K562 (cell line): Measurements from ENCODE around the gene SLC25A5. TPM values are rescaled to one million over a fixed set of nuclear protein-coding genes. Genes with fewer than 3 reads are reported as not detected.

Source experiments
- ATF7 ChIP-seq: fragments of 450-650 bp; IDR thresholded peaks from 2 replicates; pipeline ENCODE4 v1.7.1; 2014; ENCODE audit warnings: mild to moderate bottlenecking, moderate library complexity
- CREB3L1 ChIP-seq: fragments of 450-650 bp; IDR thresholded peaks from 2 replicates; pipeline ENCODE4 v1.6.1; 2014; ENCODE audit warnings: low read depth, mild to moderate bottlenecking, moderate library complexity, borderline replicate concordance
- FOXM1 ChIP-seq, 2 experiments: fragments of 450-650 bp in 1 of 2; sonication (generic) in 1 of 2; formaldehyde crosslinking in 1 of 2; IDR thresholded peaks; 2 replicates each; pipeline versions ENCODE4 v1.6.1 to v1.9.0; 2017 to 2022; ENCODE audit warnings: low read depth in 2 of 2, mild to moderate bottlenecking in 2 of 2, missing genetic modification reagents in 1 of 2, moderate library complexity in 1 of 2
- GABPB1 ChIP-seq: sonication (generic); formaldehyde crosslinking; IDR thresholded peaks from 2 replicates; pipeline ENCODE4 v1.8.0; 2022; ENCODE audit warnings: mild to moderate bottlenecking, missing genetic modification reagents
- HDAC3 ChIP-seq: fragments of 450-650 bp; IDR thresholded peaks from 2 replicates; pipeline ENCODE4 v1.6.1; 2018; ENCODE audit warnings: borderline replicate concordance, mild to moderate bottlenecking, moderate library complexity; ENCODE audit not compliant: partially characterized antibody
- MAX ChIP-seq: sonication (generic); formaldehyde crosslinking; IDR thresholded peaks from 2 replicates; pipeline ENCODE4 v1.9.0; 2022; ENCODE audit warnings: mild to moderate bottlenecking, missing genetic modification reagents
- NFYB ChIP-seq: IDR thresholded peaks from 2 replicates; pipeline ENCODE4 v1.6.1; 2011; ENCODE audit warnings: mild to moderate bottlenecking, moderate library complexity; ENCODE audit not compliant: insufficient read length; ENCODE audit errors: extremely low read depth
- PML ChIP-seq: IDR thresholded peaks from 2 replicates; pipeline ENCODE4 v1.6.1; 2012; ENCODE audit warnings: low read length, inconsistent platforms
- SIX5 ChIP-seq, 2 experiments: IDR thresholded peaks; 2 replicates each; pipeline ENCODE4 v1.6.1; 2011; ENCODE audit warnings: low read length in 2 of 2, borderline replicate concordance in 1 of 2, low read depth in 1 of 2, mild to moderate bottlenecking in 1 of 2, moderate library complexity in 1 of 2; ENCODE audit not compliant: insufficient read depth in 1 of 2
- THRAP3 ChIP-seq: fragments of 450-650 bp; IDR thresholded peaks from 2 replicates; pipeline ENCODE4 v1.6.1; 2016; ENCODE audit warnings: mild to moderate bottlenecking, inconsistent platforms, borderline replicate concordance
- ZBTB1 ChIP-seq: sonication (generic); formaldehyde crosslinking; IDR thresholded peaks from 2 replicates; pipeline ENCODE4 v1.8.1; 2023; ENCODE audit warnings: missing genetic modification reagents, low read depth, mild to moderate bottlenecking, borderline replicate concordance
- ZBTB34 ChIP-seq: fragments of 250-450 bp; sonication (Bioruptor Pico); IDR thresholded peaks from 2 replicates; pipeline ENCODE4 v1.8.0; 2021; ENCODE audit warnings: mild to moderate bottlenecking, moderate library complexity
- ZNF133 ChIP-seq: fragments of 250-450 bp; sonication (Bioruptor Pico); IDR thresholded peaks from 2 replicates; pipeline ENCODE4 v1.4.0; 2020; ENCODE audit warnings: mild to moderate bottlenecking
- ZNF431 ChIP-seq: sonication (generic); formaldehyde crosslinking; IDR thresholded peaks from 2 replicates; pipeline ENCODE4 v1.8.0; 2022; ENCODE audit warnings: mild to moderate bottlenecking, missing genetic modification reagents
- ZNF444 ChIP-seq: fragments of 250-450 bp; sonication (Bioruptor Pico); IDR thresholded peaks from 2 replicates; pipeline ENCODE4 v1.4.0; 2020; ENCODE audit warnings: mild to moderate bottlenecking, moderate library complexity
- ZNF707 ChIP-seq: fragments of 250-450 bp; sonication (Bioruptor Pico); conservative IDR thresholded peaks from 2 replicates; pipeline ENCODE4 v1.8.0; 2022; ENCODE audit warnings: inconsistent platforms, mild to moderate bottlenecking, moderate library complexity
- polyA plus RNA-seq, 8 experiments: library from polyadenylated mRNA; depleted of rRNA in 4 of 8; stranded (reverse) in 5 of 8; unstranded in 3 of 8; fragments of >200 nt; fragmentation: Nextera tagmentation in 2 of 8; fragmentation: Illumina TruSeq in 1 of 8; extraction: Ambion mirVana in 2 of 8; extraction: Trizol in 1 of 8; gene quantifications; 2 replicates each; pipeline versions ENCODE4 v1.2.1 to v1.2.3, GENCODE V29; 2011 to 2014; ENCODE audit warnings: inconsistent platforms in 1 of 8, missing spikeins in 1 of 8
- total RNA-seq, 7 experiments: library from RNA; depleted of rRNA in 6 of 7; stranded (reverse); fragments of >200 nt in 6 of 7; fragmentation: Illumina TruSeq in 2 of 7; extraction: Trizol in 2 of 7; gene quantifications; 2 replicates each; pipeline versions ENCODE4 v1.2.1 to v1.2.3, GENCODE V29; 2011 to 2021; ENCODE audit warnings: low replicate concordance in 1 of 7
- TF ChIP-seq, protein P1 (sequence below): fragments of 450-650 bp; formaldehyde crosslinking; IDR thresholded peaks from 2 replicates; pipeline ENCODE4 v1.4.0; 2022; ENCODE audit warnings: missing genetic modification characterization
- TF ChIP-seq, protein P2 (sequence below): IDR thresholded peaks from 2 replicates; pipeline ENCODE4 v1.6.1; 2016; ENCODE audit warnings: missing genetic modification characterization, missing compliant biosample characterization

SLC25A5 gene
- total and polyA plus RNA-seq, 9 of the 15 experiments (the other 6 are each of a cell fraction or from before 2014, with no cell fraction given), result 470 to 5,247 (median 596) TPM

GRCh38 chrX:119467842-119468550, at the start of gene SLC25A5 (continued):
- no peak for TF ChIP-seq ZNF444 (CRISPR knock-in tag)
- TF ChIP-seq ZNF133 (CRISPR knock-in tag), result no peak
- TF ChIP-seq CREB3L1, result no peak
- peak; percentile 65; the same call in 1 of the 2 replicates for TF ChIP-seq ATF7
- peak; percentile 58 for TF ChIP-seq MAX (CRISPR knock-in tag)
- TF ChIP-seq GABPB1 (CRISPR knock-in tag), result peak; percentile 21; the same call in 1 of the 2 replicates
- no peak for TF ChIP-seq THRAP3
- TF ChIP-seq SIX5 (IDR thresholded peaks at IDR 0.05; ENCODE audit: borderline replicate concordance in 1 of 2, insufficient read depth in 1 of 2, low read depth in 1 of 2, low read length in 2 of 2), result no peak
- TF ChIP-seq, protein P1, sequence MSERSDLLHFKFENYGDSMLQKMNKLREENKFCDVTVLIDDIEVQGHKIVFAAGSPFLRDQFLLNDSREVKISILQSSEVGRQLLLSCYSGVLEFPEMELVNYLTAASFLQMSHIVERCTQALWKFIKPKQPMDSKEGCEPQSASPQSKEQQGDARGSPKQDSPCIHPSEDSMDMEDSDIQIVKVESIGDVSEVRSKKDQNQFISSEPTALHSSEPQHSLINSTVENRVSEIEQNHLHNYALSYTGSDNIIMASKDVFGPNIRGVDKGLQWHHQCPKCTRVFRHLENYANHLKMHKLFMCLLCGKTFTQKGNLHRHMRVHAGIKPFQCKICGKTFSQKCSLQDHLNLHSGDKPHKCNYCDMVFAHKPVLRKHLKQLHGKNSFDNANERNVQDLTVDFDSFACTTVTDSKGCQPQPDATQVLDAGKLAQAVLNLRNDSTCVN (CRISPR knock-in tag), result no peak
- TF ChIP-seq FOXM1 (IDR thresholded peaks at IDR 0.05; ENCODE audit: low read depth), result no peak
- TF ChIP-seq FOXM1 (CRISPR knock-in tag; IDR thresholded peaks at IDR 0.05; ENCODE audit: low read depth), result no peak; the same call in 1 of the 2 replicates
- 0 out of 2 replicates have a peak, but pooled peaks have one; percentile 10 for TF ChIP-seq ZNF431 (CRISPR knock-in tag)
- no peak for TF ChIP-seq ZBTB1 (CRISPR knock-in tag)
- peak; percentile 85 for TF ChIP-seq PML
- TF ChIP-seq, protein P2, sequence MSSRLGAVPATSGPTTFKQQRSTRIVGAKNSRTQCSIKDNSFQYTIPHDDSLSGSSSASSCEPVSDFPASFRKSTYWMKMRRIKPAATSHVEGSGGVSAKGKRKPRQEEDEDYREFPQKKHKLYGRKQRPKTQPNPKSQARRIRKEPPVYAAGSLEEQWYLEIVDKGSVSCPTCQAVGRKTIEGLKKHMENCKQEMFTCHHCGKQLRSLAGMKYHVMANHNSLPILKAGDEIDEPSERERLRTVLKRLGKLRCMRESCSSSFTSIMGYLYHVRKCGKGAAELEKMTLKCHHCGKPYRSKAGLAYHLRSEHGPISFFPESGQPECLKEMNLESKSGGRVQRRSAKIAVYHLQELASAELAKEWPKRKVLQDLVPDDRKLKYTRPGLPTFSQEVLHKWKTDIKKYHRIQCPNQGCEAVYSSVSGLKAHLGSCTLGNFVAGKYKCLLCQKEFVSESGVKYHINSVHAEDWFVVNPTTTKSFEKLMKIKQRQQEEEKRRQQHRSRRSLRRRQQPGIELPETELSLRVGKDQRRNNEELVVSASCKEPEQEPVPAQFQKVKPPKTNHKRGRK, result no peak
- no peak for TF ChIP-seq HDAC3
- TF ChIP-seq ZNF707 (CRISPR knock-in tag), result no peak
- no peak for TF ChIP-seq NFYB
- no peak for TF ChIP-seq ZBTB34
